Endothelial cell of umbilical vein (primary cell): ENCODE data around the gene ARHGAP18. TPM values are rescaled to one million over a fixed set of nuclear protein-coding genes. Genes with fewer than 3 reads are reported as not detected.

Experiments
- BruUV-seq: library from RNA; stranded (reverse); fragments of 400-500 nt; replicated peaks from 2 replicates; lab custom pipeline; 2021; lab: Mats Ljungman, UMichigan
- CTCF ChIA-PET: fragments of 300-600, 350-600 bp; sonication (Branson Sonifier 250); formaldehyde crosslinking; loops from one replicate; lab custom pipeline; 2021; ENCODE audit warnings: antibody characterized with exemption, inconsistent platforms; lab: Charles Lee
- POLR2A ChIA-PET: fragments of 300-600, 350-600 bp; sonication (Branson Sonifier 250); formaldehyde crosslinking; loops from one replicate; lab custom pipeline; 2021; ENCODE audit warnings: antibody characterized with exemption, inconsistent platforms; lab: Charles Lee
- DNase-seq: peaks from one replicate; pipeline ENCODE4 v3.0.0-alpha.2; 2011; ENCODE audit warnings: low read depth, low spot score
- FAIRE-seq: peaks from 2 replicates; lab custom pipeline; 2011; peaks lifted over from hg19 to GRCh38; lab: Jason Lieb, UNC
- H2AFZ ChIP-seq: 2 replicates; pipeline ENCODE4 v1.6.0; 2012; ENCODE audit warnings: low read depth, low read length, control low read depth, inconsistent platforms
- H3K27ac ChIP-seq: 2 replicates; pipeline ENCODE4 v1.5.1; 2011; ENCODE audit warnings: low read depth, mild to moderate bottlenecking, control low read depth, low read length, moderate library complexity; ENCODE audit not compliant: insufficient read depth
- H3K27me3 ChIP-seq, 2 experiments: 2 replicates each; pipeline versions ENCODE4 v1.6.0 to v1.6.1; 2011; ENCODE audit warnings: low read length in 2 of 2, mixed read lengths in 1 of 2; ENCODE audit not compliant: control insufficient read depth in 2 of 2, insufficient read depth in 2 of 2
- H3K36me3 ChIP-seq, 2 experiments: 2 replicates in 1 of 2; 3 replicates in 1 of 2; pipeline ENCODE4 v1.5.1; 2011; ENCODE audit warnings: low read length in 2 of 2, mild to moderate bottlenecking in 1 of 2, moderate library complexity in 1 of 2; ENCODE audit not compliant: control insufficient read depth in 2 of 2, insufficient read depth in 2 of 2; ENCODE audit errors: extremely low read depth in 1 of 2
- H3K4me1 ChIP-seq: 3 replicates; pipeline ENCODE4 v1.5.1; 2011; ENCODE audit warnings: mild to moderate bottlenecking, low read length; ENCODE audit not compliant: control insufficient read depth, insufficient read depth; ENCODE audit errors: extremely low read depth
- H3K4me2 ChIP-seq: 2 replicates; pipeline ENCODE4 v1.6.1; 2011; ENCODE audit warnings: low read length, control low read depth, mixed read lengths; ENCODE audit not compliant: insufficient read depth
- H3K4me3 ChIP-seq, 3 experiments: fragments of 200-600 bp in 1 of 3; sonication (generic), shearing (Covaris generic) in 1 of 3; replicated peaks in 1 of 3; 2 replicates each; pipeline ENCODE4 v1.5.1; 2011 to 2016; ENCODE audit warnings: control low read depth in 3 of 3, low read length in 3 of 3, mild to moderate bottlenecking in 2 of 3, inconsistent platforms in 1 of 3, low read depth in 1 of 3, moderate library complexity in 1 of 3; ENCODE audit not compliant: insufficient read depth in 1 of 3
- H3K79me2 ChIP-seq: 2 replicates; pipeline ENCODE4 v1.6.0; 2012; ENCODE audit warnings: low read length, inconsistent platforms; ENCODE audit not compliant: control insufficient read depth, insufficient read depth
- H3K9ac ChIP-seq: replicated peaks from 2 replicates; pipeline ENCODE3; 2011; ENCODE audit warnings: low read length, control low read depth; ENCODE audit not compliant: insufficient read depth; ENCODE audit errors: extremely low read depth
- H3K9me1 ChIP-seq: replicated peaks from 3 replicates; pipeline ENCODE4 v1.6.0; 2011; ENCODE audit warnings: mild to moderate bottlenecking, low read length; ENCODE audit not compliant: control insufficient read depth, insufficient read depth; ENCODE audit errors: extremely low read depth
- H3K9me3 ChIP-seq: replicated peaks from 2 replicates; pipeline ENCODE4 v1.5.1; 2012; ENCODE audit warnings: low read length, inconsistent platforms; ENCODE audit not compliant: control insufficient read depth, insufficient read depth
- H4K20me1 ChIP-seq: replicated peaks from 2 replicates; pipeline ENCODE3; 2011; ENCODE audit warnings: mild to moderate bottlenecking, low read length; ENCODE audit not compliant: control insufficient read depth, insufficient read depth; ENCODE audit errors: extremely low read depth
- JUN ChIP-seq: IDR thresholded peaks from 2 replicates; pipeline ENCODE4 v1.6.1; 2011; ENCODE audit warnings: borderline replicate concordance, low read depth; ENCODE audit not compliant: insufficient read length, insufficient read depth
- MYC ChIP-seq: IDR thresholded peaks from one replicate; pipeline ENCODE4 v1.6.1; 2011; ENCODE audit warnings: mild to moderate bottlenecking, low read depth, low read length
- dilution Hi-C: fragments of 300-500 bp; cut with MboI; formaldehyde crosslinking; loops from one replicate; pipeline ENCODE4 v1.15.0; 2019; ENCODE audit warnings: low sequenced_read_pairs; ENCODE audit not compliant: extremely low pct_ligation_motif_present
- intact Hi-C: fragments of 100-400 bp; cut with micrococcal nuclease; formaldehyde crosslinking; loops from one replicate; pipeline ENCODE4 v1.10.0; 2022
- polyA plus RNA-seq, 4 experiments: library from polyadenylated mRNA; depleted of rRNA in 3 of 4; stranded (reverse) in 3 of 4; unstranded in 1 of 4; fragments of >200 nt; gene quantifications; 2 replicates each; pipeline versions ENCODE4 v1.2.1 to v1.2.3, GENCODE V29; 2011 to 2012; ENCODE audit warnings: missing spikeins in 1 of 4
- total RNA-seq: library from RNA; stranded (reverse); gene quantifications from 2 replicates; pipeline ENCODE4 v1.2.3, GENCODE V29; 2021
- TF ChIP-seq, protein P1 (sequence below): IDR thresholded peaks from 2 replicates; pipeline ENCODE4 v1.6.1; 2011; ENCODE audit not compliant: insufficient read depth, insufficient read length

Gene ARHGAP18
- total and polyA plus RNA-seq, 2 donors (not counting 3 experiments of a cell fraction or from before 2014, with no cell fraction given), result 13.1 to 86.1 TPM

DNA sequence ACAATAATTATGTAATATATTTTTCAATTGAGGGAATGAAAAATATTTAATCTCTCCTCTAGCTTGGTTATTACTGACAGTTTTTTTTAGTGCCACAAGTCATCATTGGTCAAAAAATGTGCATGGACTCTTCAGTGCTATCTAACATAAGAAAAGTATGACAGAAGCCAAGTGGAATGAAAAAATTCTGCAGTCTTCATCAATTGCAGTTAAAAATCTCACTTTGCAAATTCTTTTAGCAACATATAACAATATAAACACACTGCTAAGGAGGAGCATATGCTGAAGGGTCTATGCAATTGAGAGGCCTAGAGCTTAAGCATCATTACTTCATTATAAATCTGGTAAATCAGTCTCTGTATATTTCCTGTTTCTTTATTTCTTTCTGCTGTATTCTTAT is 175.1 kb downstream of the ARHGAP18 start:
- Histone ChIP-seq H3K4me1 (no peaks in the 10 kb centered on the region), H2AFZ (no peak overlapping the region), H3K9me1 (no peaks in the 10 kb centered on the region), H3K9ac (no peak overlapping the region), H4K20me1 (no peaks in the 10 kb centered on the region), H3K79me2 (no peaks in the 10 kb centered on the region), H3K27me3 (no peaks in the 10 kb centered on the region), H3K36me3 (peaks cover 3 to 13% of the 10 kb centered on the region in 2 experiments), H3K4me3 (no peak overlapping the region), H3K4me2 (no peak overlapping the region), H3K9me3 (no peaks in the 10 kb centered on the region), H3K27ac (no peak overlapping the region)
- intact Hi-C loops, result no loop called here
- no TSS peak for BruUV-seq
- POLR2A ChIA-PET, result no interaction called here
- FAIRE-seq, result no peak
- CTCF ChIA-PET, result interaction anchor here (1.3 kb wide), 1 partner anchor 30 kb away, joined by 3 read pairs; no protein-coding TSS in a partner anchor
- TF ChIP-seq JUN (no peak), MYC (no peak)
- TF ChIP-seq, protein P1, sequence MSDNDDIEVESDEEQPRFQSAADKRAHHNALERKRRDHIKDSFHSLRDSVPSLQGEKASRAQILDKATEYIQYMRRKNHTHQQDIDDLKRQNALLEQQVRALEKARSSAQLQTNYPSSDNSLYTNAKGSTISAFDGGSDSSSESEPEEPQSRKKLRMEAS, result no peak
- dilution Hi-C loops, result no loop called here
- no peak for DNase-seq

Other genes starting within 250 kb of the ARHGAP18 start
- not detected in 2 replicates for gene TMEM244, start 151.1 kb upstream of the ARHGAP18 start, total RNA-seq
- gene TMEM244, start 151.1 kb upstream of the ARHGAP18 start, polyA plus RNA-seq, result not detected in 2 replicates